A673 (cell line): ENCODE measurements around the gene IQCH.

Experiments used
- EZH2 ChIP-seq: fragments of 200-600 bp; sonication (generic); IDR thresholded peaks from 2 replicates; pipeline ENCODE4 v1.6.1; 2017; ENCODE audit warnings: borderline replicate concordance, low read depth, mild to moderate bottlenecking, mixed read lengths, antibody characterized with exemption, low read length; ENCODE audit not compliant: poor library complexity, severe bottlenecking
- TF ChIP-seq, protein P1 (sequence below): fragments of 300-800, 200-600 bp; sonication (generic); conservative IDR thresholded peaks from 2 replicates; pipeline ENCODE4 v1.5.1; 2017; ENCODE audit warnings: low read depth, mild to moderate bottlenecking, antibody characterized with exemption, low read length, moderate library complexity, mixed read lengths

DNA sequence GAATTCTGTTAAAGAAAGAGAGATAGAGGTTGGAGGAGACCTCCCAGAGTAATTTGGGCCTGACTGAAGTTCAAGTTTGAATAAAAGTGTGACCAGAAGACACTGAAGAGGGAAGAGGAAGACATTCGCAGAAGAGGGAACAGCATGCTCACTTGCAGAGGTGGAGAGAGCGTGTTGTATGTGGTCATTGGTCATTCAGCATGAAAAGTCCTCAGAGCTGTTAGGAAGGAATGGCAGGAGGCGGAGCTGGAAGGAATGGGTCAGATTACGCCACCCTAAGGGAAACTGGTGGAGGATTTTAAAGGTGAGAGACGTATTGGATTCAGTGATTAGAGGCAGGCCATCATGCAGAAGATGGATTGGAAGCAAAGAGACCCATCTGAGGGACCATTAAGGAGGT is 41.6 kb downstream of the IQCH start:
- TF ChIP-seq, protein P1, sequence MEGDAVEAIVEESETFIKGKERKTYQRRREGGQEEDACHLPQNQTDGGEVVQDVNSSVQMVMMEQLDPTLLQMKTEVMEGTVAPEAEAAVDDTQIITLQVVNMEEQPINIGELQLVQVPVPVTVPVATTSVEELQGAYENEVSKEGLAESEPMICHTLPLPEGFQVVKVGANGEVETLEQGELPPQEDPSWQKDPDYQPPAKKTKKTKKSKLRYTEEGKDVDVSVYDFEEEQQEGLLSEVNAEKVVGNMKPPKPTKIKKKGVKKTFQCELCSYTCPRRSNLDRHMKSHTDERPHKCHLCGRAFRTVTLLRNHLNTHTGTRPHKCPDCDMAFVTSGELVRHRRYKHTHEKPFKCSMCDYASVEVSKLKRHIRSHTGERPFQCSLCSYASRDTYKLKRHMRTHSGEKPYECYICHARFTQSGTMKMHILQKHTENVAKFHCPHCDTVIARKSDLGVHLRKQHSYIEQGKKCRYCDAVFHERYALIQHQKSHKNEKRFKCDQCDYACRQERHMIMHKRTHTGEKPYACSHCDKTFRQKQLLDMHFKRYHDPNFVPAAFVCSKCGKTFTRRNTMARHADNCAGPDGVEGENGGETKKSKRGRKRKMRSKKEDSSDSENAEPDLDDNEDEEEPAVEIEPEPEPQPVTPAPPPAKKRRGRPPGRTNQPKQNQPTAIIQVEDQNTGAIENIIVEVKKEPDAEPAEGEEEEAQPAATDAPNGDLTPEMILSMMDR: no peak
- no peak for TF ChIP-seq EZH2
